DMS153 (cell line): ENCODE measurements around the gene FUS.

ENCODE experiments used
- DNase-seq: peaks from one replicate; lab custom pipeline; 2025; lab: John Stamatoyannopoulos, UW

The FUS gene

DNA sequence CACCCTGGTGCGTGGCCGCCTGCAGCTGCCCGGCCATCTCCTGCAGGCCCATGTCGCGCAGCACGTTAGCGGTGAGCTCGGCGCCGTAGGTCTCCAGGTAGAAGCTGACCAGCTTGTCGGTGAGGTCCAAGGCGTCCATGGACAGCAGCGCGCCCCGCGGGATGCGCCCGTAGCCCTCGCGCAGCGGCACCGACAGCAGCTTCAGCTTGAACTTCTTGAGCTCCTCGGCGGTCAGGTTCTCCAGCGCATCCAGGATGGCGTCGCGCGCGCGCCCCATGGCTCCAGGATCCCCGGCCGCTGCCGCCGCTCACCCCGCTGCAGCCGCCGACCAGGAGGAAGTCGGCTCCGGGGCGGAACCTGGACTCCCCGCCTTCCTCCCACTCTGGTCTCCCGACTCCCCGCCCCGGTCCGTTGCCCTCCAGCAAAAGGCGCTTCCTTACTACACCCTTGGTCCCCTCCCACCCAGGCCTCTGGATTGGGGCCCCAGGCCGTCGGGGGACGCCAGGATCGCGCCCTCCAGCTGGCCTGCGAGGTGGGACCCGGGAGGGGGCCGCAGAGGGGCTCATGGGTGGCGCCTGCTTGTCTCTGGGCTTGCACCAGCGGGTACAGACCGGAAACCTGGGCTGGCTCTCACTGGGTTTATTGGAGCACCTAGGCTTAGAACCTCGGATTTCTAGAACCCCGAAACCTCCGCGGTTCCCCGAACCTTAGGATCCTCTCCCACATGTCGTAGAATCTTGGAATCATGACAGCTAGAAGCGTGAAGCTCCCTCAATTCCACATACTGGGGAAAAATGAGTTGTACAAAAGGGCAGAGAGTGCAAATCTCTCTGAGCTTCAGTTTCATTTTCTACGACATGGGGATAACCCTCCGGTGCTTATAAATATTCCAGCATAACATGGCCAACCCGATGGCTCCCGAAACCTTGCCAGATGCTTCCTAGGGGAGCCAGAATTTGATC is 22.8 kb downstream of the FUS start, which contains the start of gene PYCARD:
Gene PYCARD (minus strand): TSS at position 347 of the 962 bp plus-strand sequence. CDS start 70 bp downstream, at position 277.
- no peak for DNase-seq

DNA sequence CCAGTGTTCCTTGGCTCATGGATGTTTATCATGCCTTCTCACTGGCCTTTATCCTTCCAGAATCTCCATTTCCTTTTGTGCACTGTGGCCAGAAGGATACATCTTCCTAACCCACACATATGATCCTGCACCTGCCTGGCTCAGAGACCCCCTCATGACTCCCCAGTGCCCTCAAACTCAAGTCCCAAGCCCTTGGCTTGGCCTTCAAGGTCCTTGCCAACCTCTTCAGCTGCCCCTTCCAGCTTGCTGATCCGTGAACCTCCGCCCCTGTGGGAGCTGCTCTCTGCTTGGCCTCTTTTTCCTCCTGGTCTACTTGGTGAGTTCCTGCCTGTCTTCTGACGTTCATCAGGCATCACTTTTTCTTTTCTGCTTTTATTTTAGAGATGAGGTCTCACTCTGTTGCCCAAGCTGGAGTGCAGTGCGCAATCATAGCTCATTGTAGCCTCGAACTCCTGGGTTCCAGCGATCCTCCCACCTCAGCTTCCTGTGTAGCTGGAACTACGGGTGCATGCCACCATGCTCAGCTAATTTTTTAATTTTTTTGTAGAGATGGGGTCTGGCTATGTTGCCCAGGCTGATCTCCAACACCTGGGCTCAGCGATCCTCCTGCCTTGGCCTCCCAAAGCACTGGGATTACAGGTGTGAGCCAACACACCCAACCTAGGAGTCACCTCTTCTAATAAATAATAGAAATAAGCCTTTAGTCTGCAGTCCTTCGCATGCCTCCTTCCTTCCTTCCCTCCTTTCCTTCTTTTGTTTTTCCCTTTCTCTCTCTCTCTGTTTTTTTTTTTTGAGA is 25.1 kb downstream of the FUS start:
- DNase-seq: no peak

DNA sequence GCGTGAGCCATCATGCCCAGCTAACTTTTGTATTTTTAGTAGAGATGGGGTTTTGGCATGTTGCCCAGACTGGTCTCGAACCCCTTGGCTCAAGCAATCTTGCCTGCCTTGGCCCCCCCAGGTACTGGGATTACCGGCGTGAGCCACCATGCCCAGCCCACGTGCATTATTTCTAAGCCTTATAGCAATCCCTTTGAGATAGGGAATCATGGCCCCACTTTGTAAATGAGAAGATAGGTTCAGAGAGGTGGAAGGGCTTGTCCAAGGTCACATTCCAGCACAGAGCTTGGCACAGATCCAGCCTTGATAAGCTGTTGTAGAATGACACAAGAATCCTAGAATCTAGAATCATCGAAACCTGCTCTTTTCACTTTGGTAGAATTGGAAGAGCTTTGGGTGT is 26.8 kb downstream of the FUS start:
- DNase-seq: no peak

DNA sequence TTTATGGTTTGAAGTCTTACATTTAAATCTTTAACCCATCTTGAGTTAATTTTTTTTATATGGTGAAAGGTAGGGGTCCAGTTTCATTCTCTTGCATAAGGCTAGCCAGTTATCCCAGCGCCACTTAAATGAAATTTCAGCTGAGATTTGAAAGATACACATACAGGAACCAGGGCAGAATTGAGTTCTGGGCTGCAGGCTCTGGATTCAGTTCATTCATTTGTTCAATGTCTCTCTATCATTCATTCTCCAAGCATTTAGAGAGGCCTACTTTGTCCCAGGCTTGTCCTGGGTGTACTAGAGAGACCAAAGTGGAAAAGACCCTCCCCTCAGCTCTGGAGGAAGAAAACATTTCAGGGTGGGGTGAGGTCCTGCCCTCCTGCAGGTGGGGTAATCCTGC is 33.4 kb downstream of the FUS start:
- no peak for DNase-seq

DNA sequence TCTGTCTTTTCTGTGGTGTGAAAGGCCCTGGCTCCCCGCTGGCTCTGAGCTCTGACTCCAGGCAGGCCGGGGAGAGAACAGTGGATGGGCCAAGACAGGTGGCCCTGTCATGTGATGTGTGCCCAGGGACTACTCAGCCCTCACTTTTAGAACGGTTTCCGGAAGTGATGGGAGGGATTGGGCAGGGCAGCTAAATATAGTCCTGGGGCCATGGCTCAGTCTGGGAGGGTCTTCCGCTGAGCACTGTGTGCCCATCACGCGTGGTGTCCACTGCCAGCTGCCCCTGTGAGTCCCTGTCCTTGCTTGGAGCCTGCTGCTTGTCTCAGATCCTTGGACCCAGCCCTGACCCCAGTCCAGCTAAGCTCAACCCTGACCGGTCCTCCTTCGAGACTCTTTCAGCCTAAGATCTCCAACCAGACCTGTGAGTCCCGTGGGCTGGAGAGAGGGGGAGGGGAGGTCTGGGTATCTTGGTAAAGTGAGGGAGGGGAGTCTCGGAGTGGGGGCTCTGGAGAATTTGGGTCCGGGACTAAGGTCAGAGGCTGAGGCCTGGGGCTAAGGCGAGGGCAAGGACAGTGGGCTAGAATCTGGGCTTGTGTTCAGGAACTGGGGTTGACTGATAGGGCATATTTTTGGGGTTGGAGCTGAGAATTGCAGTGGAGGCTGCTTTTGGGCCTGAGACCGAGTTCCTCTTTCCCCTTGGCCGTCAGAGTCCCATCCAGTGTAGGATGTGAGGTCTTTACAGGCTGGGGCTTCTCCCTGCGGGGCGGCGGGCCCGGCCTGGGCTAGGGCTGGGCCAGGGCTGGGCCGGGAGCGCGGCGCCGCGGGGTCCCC is 34.2 kb downstream of the FUS start, which contains the start of gene TRIM72:
Gene TRIM72 (plus strand): TSS at position 243 of the 831 bp plus-strand sequence. CDS start 620 bp downstream, outside the sequence.
- DNase-seq: peak; percentile 30

DNA sequence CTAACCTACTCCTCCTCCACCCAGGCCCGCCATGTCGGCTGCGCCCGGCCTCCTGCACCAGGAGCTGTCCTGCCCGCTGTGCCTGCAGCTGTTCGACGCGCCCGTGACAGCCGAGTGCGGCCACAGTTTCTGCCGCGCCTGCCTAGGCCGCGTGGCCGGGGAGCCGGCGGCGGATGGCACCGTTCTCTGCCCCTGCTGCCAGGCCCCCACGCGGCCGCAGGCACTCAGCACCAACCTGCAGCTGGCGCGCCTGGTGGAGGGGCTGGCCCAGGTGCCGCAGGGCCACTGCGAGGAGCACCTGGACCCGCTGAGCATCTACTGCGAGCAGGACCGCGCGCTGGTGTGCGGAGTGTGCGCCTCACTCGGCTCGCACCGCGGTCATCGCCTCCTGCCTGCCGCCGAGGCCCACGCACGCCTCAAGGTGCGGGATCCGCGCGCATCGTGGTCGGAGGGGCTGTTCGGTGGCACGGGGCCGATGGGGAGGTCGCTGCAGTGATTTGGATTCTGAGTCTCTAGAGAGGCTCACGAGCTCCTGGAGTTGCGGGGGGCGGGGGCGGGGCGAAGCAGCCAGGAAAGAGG is 34.9 kb downstream of the FUS start:
- DNase-seq: no peak

DNA sequence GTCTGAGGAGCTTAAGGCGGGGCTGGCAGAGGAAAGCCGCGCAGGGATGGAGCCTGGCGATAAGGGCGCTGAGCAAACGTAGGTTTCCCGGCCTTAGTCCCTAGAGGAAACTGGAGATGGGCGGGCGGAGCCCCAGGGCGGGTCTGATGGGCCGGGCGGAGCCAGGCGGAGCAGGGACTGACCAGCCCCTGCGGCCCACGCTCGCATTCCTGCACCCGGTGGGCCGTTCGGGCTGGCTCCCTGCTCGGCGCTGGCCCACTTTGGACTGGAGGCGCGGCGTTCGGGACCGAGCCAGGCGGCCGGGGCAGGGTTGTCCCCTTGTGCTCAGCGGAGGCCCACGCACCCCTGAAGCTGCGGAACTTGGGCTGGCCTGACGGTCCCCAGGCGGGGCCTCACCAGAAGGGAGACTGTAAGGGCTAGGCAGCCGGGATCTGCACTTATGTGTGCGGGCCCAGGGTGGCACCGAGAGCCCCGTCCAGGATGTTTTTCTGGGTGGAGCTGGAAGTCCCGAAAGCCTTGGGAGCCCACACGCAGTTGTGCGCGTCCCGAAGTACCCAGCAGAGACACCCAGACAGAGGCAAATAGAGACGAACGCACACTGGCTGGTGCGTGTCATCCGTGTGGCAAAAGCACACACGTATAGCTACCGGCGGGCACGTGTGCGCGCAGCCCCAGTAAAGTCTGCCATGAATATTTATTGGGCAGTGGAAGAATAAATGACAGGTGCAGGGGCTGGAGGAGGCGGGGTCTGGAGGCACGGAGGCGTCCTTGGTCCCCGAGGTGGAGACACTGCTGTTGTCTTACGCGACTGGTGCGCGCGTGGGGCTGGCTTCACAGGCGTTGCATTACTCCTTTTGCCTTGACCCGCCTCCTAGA is 35.6 kb downstream of the FUS start:
- DNase-seq: peak; percentile 35

DNA sequence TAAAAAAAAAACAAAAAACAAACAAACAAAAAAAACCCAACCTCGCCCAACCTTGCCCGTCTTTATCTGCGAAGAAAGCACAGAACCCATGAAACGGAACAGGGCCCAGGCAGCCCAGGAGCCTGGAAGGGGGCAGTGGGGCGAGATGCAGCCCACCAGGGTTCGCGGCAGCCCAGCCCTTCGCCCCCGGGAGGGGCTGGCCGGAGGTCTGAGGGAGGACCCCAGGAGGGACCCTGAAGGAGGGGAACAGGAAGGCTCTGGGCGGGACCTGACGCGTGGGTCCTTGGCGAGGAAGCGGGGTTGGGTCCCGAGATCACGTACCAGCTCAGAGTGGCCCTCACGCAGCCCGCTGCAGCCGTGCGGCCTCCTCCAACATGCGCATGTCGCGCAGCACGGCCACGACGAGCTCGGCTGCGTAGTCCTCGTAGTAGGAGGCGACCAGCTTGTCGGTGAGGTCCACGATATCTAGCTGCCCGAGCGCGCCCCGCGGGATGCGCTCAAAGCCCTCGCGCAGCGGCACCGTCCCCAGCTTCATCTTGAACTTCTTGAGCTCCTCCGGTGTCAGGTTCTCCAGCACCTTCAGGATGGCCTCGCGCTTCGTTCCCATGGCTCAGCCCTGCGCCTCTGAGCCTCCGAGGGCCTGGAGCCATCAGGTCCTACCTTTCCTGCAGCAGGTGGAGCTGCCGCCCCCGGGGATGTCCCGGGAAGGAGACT is 36.6 kb downstream of the FUS start, which contains the start of gene PYDC1:
Gene PYDC1 (minus strand): TSS at position 714 of the 714 bp plus-strand sequence. CDS start 107 bp downstream, at position 607.
- no peak for DNase-seq

DNA sequence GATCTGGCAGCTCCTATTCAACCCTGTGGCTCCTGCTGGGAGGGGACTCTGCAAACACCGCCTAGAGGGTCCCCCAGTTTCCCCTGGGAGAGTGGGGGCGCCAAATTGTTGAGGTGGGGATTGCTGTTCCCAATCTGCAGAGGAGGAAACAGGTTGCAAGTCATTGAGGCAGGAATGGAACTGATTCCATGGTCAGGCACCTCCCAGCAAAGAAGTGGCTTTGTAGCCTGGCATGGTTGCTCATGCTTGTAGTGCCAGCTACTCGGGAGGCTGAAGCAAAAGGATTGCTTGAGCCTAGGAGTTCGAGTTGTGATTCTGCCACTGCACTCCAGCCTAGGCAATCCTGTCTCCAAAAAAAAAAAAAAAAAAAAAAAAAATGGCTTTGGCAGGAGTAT is 37.2 kb downstream of the FUS start:
- DNase-seq: no peak

DNA sequence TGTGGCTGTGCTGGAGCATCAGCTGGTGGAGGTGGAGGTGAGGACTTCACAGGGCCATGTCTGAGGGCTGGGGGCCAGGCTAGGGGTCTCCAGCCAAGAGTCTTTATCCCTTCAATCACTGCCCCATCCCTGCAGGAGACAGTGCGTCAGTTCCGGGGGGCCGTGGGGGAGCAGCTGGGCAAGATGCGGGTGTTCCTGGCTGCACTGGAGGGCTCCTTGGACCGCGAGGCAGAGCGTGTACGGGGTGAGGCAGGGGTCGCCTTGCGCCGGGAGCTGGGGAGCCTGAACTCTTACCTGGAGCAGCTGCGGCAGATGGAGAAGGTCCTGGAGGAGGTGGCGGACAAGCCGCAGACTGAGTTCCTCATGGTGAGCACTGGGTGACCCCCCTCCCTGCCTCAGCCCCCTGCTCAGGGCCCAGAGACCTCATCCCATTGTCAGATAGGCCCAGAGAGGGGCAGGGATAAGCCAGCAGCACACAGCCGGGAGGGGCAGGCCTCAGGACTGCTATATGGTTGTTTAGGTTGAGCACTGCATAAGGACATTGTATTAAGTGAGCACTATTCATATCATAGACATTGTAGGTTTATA is 39.3 kb downstream of the FUS start:
- no peak for DNase-seq

DNA sequence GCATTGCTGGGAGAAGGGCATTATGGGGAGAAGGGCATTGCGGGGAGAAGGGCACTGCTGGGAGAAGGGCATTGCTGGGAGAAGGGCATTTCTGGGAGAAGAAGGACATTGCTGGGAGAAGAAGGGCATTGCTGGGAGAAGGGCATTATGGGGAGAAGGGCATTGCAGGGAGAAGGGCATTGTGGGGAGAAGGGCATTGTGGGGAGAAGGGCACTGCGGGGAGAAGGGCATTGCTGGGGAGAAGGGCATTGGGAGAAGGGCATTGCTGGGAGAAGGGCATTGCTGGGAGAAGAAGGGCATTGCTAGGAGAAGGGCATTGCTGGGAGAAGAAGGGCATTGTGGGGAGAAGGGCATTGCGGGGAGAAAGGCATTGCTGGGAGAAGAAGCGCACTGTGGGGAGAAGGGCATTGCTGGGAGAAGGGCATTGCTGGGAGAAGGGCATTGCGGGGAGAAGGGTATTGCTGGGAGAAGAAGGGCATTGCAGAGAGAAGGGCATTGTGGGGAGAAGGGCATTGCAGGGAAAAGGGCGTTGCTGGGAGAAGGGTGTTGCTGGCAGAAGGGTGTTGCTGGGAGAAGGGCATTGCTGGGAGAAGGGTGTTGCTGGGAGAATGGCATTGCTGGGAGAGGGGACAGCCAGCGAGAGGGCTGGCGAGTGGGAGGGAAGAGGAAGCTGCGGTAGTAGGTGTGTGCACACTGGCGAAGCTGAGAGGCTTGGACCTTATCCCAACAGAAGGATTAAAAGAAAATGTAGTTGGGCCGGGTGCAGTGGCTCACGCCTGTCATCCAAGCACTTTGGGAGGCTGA is 41.6 kb downstream of the FUS start:
- no peak for DNase-seq

DNA sequence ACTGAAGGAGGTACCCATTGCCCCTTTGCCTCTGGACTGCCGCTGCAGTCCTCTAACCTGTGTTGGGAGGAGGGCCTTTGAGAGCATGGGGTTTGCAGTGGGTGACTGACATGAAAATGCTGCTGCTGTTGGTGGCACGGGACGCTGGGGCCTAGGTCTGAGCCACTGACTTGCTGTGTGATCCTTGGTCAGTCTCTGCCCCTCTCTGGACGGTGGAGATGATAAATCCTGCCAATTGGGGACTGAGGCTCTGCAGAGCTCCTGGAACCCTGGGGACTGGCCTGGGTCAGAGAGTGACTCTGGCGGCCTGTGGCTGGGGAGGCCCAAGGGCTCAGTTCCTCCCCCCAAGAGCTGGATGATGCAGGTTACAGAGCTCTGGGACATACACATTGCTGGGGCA is 43.1 kb downstream of the FUS start:
- no peak for DNase-seq

DNA sequence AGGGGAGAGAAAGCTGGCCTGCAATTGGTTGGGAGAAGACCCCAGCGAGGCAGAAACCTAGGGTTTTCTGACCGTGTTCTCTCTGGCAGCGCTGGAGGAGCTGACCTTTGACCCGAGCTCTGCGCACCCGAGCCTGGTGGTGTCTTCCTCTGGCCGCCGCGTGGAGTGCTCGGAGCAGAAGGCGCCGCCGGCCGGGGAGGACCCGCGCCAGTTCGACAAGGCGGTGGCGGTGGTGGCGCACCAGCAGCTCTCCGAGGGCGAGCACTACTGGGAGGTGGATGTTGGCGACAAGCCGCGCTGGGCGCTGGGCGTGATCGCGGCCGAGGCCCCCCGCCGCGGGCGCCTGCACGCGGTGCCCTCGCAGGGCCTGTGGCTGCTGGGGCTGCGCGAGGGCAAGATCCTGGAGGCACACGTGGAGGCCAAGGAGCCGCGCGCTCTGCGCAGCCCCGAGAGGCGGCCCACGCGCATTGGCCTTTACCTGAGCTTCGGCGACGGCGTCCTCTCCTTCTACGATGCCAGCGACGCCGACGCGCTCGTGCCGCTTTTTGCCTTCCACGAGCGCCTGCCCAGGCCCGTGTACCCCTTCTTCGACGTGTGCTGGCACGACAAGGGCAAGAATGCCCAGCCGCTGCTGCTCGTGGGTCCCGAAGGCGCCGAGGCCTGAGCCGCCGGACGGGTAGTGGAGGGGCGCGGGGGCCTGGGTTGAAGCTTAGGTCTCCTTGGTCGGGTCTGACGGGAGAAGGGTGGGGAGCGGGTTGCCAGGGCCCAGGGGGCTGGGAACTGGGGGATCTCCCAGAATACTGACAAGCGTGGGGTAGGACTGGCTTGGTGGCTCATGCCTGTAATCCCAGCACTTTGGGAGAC is 44.4 kb downstream of the FUS start:
- DNase-seq: no peak

DNA sequence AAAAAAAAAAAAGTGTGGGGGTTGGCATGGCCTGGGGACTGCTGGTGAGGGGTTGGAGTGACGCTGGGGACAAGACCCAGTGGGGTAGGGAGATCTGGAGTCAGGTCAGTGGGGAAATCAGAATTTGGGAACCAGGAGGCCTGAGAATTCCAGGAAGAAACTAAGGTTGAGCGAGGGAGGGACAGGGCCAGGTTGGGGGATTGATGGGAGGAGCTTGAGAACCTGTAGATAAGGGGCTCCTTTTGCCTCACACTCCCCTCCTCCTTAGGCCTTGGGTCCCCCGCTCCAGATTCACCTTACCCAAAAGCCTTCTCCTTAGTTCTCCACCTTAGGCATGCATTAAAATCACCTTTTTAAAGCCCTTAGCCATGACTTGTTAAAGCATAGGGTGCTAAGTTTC is 45.3 kb downstream of the FUS start:
- no peak for DNase-seq

DNA sequence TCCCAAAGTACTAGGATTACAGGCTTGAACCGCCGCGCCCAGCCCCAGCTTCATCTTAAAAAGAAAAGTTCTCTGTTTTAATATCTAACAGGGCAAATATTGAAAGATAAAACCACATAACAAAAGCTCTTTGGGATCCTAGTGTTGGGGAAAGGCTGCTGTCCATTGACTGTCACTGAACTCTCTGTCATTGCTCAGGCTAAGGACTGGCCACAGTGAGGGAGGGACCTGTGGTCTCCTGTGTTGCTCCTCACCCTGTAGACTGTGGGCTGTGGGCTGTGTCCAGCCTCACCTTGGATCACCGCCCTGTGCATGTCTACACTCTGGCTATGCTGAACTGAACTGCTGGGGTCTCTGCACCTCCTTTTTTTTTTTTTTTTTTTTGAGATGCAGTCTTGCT is 48.3 kb downstream of the FUS start:
- DNase-seq: no peak

DNA sequence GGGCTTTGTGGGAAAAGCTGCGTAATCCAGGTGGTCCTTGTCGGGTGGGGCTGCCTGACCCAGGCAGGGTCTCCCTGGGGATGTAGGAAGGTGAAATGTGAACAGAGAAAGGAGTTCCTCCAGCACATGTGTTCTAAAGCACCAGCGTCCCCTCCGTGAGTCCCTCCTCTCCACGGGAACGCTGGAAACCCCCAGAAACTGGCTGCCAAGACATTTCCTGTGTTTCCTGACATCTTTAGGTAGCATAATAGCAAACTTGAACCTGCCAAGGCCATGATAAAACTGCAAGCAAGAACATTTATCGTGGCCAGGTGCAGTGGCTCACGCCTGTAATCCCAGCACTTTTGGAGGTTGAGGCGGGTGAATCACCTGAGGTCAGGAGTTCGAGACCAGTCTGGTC is 49.6 kb downstream of the FUS start:
- DNase-seq: no peak

DNA sequence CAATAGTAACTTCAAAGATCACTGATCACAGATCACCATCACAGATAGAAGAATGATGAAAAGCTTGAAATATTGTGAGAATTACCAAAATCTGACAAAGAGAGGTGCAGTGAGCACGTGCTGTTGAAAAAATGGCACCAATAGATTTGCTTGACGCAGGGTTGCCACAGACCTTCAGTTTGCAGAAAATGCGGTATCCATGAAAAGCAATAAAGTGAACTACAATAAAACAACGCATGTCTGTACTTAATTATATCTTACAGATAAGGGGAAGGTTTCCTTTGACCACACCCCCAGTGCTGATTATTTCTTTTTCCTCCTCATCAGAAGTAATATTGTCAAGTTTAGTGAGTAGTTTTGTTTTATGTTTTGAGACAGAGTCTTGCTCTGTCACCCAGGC is 58.1 kb downstream of the FUS start:
- no peak for DNase-seq
